OCI-LY7 (cell line): ENCODE data around the gene SRRM5. TPM values are rescaled to one million over a fixed set of nuclear protein-coding genes. Genes with fewer than 3 reads are reported as not detected.

Source experiments
- BruUV-seq: library from RNA; stranded (reverse); fragments of 400-500 nt; replicated peaks from 2 replicates; lab custom pipeline; 2021; lab: Mats Ljungman, UMichigan
- CTCF ChIA-PET: fragments of 300-600 bp; sonication (Branson Sonifier 250); formaldehyde crosslinking; loops from one replicate; lab custom pipeline; 2022; ENCODE audit warnings: antibody characterized with exemption; ENCODE audit not compliant: unreplicated experiment; lab: Charles Lee
- POLR2A ChIA-PET: fragments of 300-600 bp; sonication (Branson Sonifier 250); formaldehyde crosslinking; loops from one replicate; lab custom pipeline; 2022; ENCODE audit warnings: antibody characterized with exemption; lab: Charles Lee
- DNase-seq: peaks from one replicate; pipeline ENCODE4 v3.0.0-alpha.2; 2015; ENCODE audit warnings: low spot score
- H2AFZ ChIP-seq: fragments of 200-600 bp; sonication (generic), shearing (Covaris generic); 2 replicates; pipeline ENCODE4 v1.6.1; 2014; ENCODE audit warnings: mild to moderate bottlenecking, antibody characterized with exemption, low read length, moderate library complexity
- H3K27ac ChIP-seq: fragments of 200-600 bp; sonication (generic); 2 replicates; pipeline ENCODE4 v1.5.1; 2014; ENCODE audit warnings: mixed run types, low read depth, mild to moderate bottlenecking, moderate library complexity, low read length, inconsistent platforms; ENCODE audit not compliant: poor library complexity, severe bottlenecking
- H3K36me3 ChIP-seq: fragments of 200-600 bp; sonication (generic); 2 replicates; pipeline ENCODE4 v1.6.1; 2014; ENCODE audit warnings: mild to moderate bottlenecking, antibody characterized with exemption, low read length, moderate library complexity, mixed read lengths; ENCODE audit not compliant: insufficient read depth
- H3K4me1 ChIP-seq: fragments of 200-600 bp; sonication (generic); 2 replicates; pipeline ENCODE4 v1.5.1; 2014; ENCODE audit warnings: mild to moderate bottlenecking, low read length; ENCODE audit not compliant: insufficient read depth, poor library complexity, severe bottlenecking
- H3K4me2 ChIP-seq: fragments of 200-600 bp; sonication (generic); 2 replicates; pipeline ENCODE4 v1.6.1; 2014; ENCODE audit warnings: mild to moderate bottlenecking, low read length
- H3K4me3 ChIP-seq: fragments of 200-600 bp; sonication (generic); 2 replicates; pipeline ENCODE4 v1.5.1; 2014; ENCODE audit warnings: mild to moderate bottlenecking, low read depth, low read length; ENCODE audit not compliant: poor library complexity, severe bottlenecking
- H3K79me2 ChIP-seq: fragments of 200-600 bp; sonication (generic); 2 replicates; pipeline ENCODE4 v1.6.1; 2016; ENCODE audit warnings: low read depth, mild to moderate bottlenecking, low read length, moderate library complexity, mixed read lengths; ENCODE audit not compliant: insufficient read depth
- H3K9me2 ChIP-seq: fragments of 200-600 bp; sonication (generic); 2 replicates; pipeline ENCODE4 v1.6.1; 2016; ENCODE audit warnings: mild to moderate bottlenecking, low read length, mixed read lengths; ENCODE audit not compliant: insufficient read depth
- H3K9me3 ChIP-seq: fragments of 200-600 bp; sonication (generic); 2 replicates; pipeline ENCODE4 v1.6.1; 2014; ENCODE audit warnings: mild to moderate bottlenecking, mixed run types, low read length, mixed read lengths
- H4K20me1 ChIP-seq: fragments of 200-600 bp; sonication (generic); 2 replicates; pipeline ENCODE4 v1.6.1; 2014; ENCODE audit warnings: mild to moderate bottlenecking, antibody characterized with exemption, low read length, moderate library complexity, mixed read lengths; ENCODE audit not compliant: insufficient read depth
- EZH2phosphoT487 ChIP-seq: fragments of 200-600 bp; sonication (generic); IDR thresholded peaks from 2 replicates; pipeline ENCODE4 v1.6.1; 2018; ENCODE audit warnings: low read depth, borderline replicate concordance, mild to moderate bottlenecking, mixed run types, antibody characterized with exemption, low read length, moderate library complexity, mixed read lengths
- intact Hi-C: fragments of 100-400 bp; cut with micrococcal nuclease; formaldehyde crosslinking; loops from one replicate; pipeline ENCODE4 v1.10.0; 2022; ENCODE audit not compliant: unreplicated experiment
- total RNA-seq, 2 experiments: library from RNA; depleted of rRNA in 1 of 2; stranded (reverse); fragments of >200 nt in 1 of 2; shearing (Covaris generic) in 1 of 2; gene quantifications; 2 replicates each; pipeline ENCODE4 v1.2.3, GENCODE V29; 2014 to 2022
- TF ChIP-seq, protein P1 (sequence below): fragments of 200-600 bp; sonication (generic); conservative IDR thresholded peaks from 2 replicates; pipeline ENCODE4 v1.5.1; 2014; ENCODE audit warnings: mild to moderate bottlenecking, antibody characterized with exemption, low read length, moderate library complexity, mixed read lengths

SRRM5 gene
- total RNA-seq, 2 experiments from 2014 or later: 0.61 to 0.73 TPM

DNA sequence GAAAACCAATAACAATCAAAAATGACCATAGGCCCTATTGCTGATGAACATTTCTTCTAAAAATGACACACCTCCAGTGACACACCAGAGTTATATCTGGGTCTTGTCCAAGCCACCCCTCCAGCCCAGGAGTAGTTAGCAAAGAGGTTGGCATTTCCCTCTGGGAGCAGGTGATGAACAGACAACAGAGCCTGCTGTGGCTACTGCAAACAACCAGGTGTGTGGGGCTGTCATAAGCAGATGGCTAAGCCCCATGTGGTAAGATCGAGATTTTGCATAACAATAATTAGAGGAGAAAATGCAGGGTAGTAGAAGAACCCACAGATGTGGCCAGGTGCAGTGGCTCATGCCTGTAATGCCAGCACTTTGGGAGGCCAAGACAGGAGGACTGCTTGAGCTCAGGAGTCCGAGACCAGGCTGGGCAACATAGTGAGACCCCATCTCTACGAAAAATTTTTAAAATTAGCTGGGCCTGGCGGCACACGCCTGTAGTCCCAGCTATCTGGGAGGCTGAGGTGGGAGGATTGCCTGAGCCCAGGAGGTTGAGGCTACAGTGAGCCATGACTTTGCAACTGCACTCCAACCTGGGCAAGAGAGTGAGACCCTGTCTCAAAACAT is 41.6 kb upstream of the SRRM5 start:
- Histone ChIP-seq H3K36me3 (peaks cover 10% of the 10 kb centered on the region), H4K20me1 (no peaks in the 10 kb centered on the region), H3K9me3 (no peaks in the 10 kb centered on the region), H3K4me2 (no peak overlapping the region), H3K9me2 (no peaks in the 10 kb centered on the region), H3K79me2 (peaks cover 11% of the 10 kb centered on the region; the same call in 1 of the 2 replicates), H2AFZ (no peak overlapping the region), H3K27ac (no peak overlapping the region), H3K4me3 (no peak overlapping the region), H3K4me1 (peaks cover 5% of the 10 kb centered on the region)
- DNase-seq: peak; percentile 18
- no TSS peak for BruUV-seq
- TF ChIP-seq, protein P1, sequence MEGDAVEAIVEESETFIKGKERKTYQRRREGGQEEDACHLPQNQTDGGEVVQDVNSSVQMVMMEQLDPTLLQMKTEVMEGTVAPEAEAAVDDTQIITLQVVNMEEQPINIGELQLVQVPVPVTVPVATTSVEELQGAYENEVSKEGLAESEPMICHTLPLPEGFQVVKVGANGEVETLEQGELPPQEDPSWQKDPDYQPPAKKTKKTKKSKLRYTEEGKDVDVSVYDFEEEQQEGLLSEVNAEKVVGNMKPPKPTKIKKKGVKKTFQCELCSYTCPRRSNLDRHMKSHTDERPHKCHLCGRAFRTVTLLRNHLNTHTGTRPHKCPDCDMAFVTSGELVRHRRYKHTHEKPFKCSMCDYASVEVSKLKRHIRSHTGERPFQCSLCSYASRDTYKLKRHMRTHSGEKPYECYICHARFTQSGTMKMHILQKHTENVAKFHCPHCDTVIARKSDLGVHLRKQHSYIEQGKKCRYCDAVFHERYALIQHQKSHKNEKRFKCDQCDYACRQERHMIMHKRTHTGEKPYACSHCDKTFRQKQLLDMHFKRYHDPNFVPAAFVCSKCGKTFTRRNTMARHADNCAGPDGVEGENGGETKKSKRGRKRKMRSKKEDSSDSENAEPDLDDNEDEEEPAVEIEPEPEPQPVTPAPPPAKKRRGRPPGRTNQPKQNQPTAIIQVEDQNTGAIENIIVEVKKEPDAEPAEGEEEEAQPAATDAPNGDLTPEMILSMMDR: 0 out of 2 replicates have a peak, but pooled peaks have one; percentile 13
- TF ChIP-seq EZH2phosphoT487: no peak
- POLR2A ChIA-PET: no interaction called here
- intact Hi-C loops: no loop called here
- CTCF ChIA-PET: no interaction called here

DNA sequence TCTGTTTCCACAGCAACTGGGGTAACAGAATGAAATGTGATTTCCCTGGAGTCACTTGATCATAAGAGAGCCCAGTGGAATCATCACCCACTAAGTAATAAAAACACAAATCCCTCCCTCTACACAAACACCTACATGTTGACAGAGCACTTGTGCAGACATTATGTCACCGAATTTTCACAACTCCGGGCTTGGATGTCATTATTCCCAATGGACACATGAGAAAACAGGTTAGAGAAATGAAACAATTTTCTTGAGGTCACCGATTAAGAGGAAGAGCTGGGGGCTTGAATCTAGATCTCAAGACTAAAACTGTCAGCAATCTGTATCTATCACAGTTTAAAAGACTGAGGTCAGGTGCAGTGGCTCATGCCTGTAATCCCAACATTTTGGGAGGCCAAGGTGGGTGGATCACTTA is 39.7 kb upstream of the SRRM5 start:
- ChIA-PET CTCF (no interaction called here), POLR2A (no interaction called here)
- Histone ChIP-seq H2AFZ (no peak overlapping the region), H3K4me2 (no peak overlapping the region), H3K4me3 (no peak overlapping the region), H3K79me2 (peaks cover 11% of the 10 kb centered on the region; the same call in 1 of the 2 replicates), H3K36me3 (peaks cover 10% of the 10 kb centered on the region), H3K9me2 (no peaks in the 10 kb centered on the region), H4K20me1 (no peaks in the 10 kb centered on the region), H3K9me3 (no peaks in the 10 kb centered on the region), H3K4me1 (peaks cover 12% of the 10 kb centered on the region), H3K27ac (no peak overlapping the region)
- DNase-seq: no peak
- TF ChIP-seq, protein P1: no peak
- TF ChIP-seq EZH2phosphoT487: no peak
- intact Hi-C loops: no loop called here
- BruUV-seq: no TSS peak

DNA sequence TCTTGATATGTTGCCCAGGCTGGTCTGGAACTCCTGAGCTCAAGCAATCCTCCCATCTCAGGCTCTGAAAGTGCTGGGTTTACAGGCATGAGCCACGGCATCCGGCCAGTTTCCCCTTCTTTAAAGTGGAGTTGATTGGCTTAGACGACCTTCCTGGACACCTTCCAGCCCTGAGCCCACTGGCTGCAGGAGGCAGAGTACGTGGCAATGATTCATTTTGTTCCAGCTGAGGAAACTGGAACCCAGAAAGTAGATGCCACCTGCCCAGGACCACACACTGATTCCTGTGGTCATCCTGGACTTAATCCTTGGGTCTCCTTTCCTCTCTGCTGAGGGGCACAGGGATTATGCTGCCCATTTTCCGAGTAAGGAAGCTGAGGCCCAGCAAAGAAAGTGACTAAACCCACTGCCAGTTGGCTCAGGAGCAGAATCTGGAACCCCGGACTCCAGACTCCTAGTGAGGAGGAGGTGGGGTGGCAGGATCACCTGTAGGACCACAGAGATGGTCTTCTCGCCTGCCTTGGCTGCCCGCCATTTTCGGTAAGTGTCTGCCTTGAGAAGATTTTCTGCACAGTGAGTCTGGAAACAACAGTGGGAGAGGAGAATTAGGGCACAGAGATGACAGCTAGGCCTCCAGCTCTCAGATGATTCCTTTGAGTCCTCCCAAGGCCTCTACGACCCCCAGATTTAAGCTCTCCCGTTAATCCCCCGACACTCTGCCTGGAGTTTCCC is 37.3 kb upstream of the SRRM5 start:
- CTCF ChIA-PET: no interaction called here
- intact Hi-C loops: loop anchor here (1.0 kb wide), 1 partner anchor 22 kb away; the partner anchor contains the start of genes IRGQ and ZNF576
- Histone ChIP-seq H4K20me1 (no peaks in the 10 kb centered on the region), H3K27ac (peak overlapping the region; percentile 37), H3K36me3 (peaks cover 10% of the 10 kb centered on the region), H3K4me2 (peak overlapping the region; percentile 96), H3K4me1 (peaks cover 12% of the 10 kb centered on the region), H3K9me2 (no peaks in the 10 kb centered on the region), H2AFZ (peak overlapping the region; percentile 59; the same call in 1 of the 2 replicates), H3K4me3 (peak overlapping the region; percentile 89), H3K9me3 (no peaks in the 10 kb centered on the region), H3K79me2 (peaks cover 11% of the 10 kb centered on the region; the same call in 1 of the 2 replicates)
- no peak for TF ChIP-seq EZH2phosphoT487
- TF ChIP-seq, protein P1: no peak
- no peak for DNase-seq
- POLR2A ChIA-PET: interaction anchor here (0.6 to 1.3 kb wide), 5 partner anchors 9 to 201 kb away, joined by 3 to 8 read pairs (median 3); partner anchors contain the start of genes IRGQ and ZNF576
- TSS peak; percentile 68 for BruUV-seq
